ENCODE measurements around the gene LTF.

Gene LTF

GRCh38 chr3:46398186-46398955 is 66.3 kb downstream of the LTF start:
- Histone ChIP-seq H3K36me3 (ENCODE audit: control insufficient read depth, low read length) (no peaks in the 10 kb centered on the region), H3K79me2 (ENCODE audit: control insufficient read depth, low read length) (no peaks in the 10 kb centered on the region), H3K9me3 (ENCODE audit: control insufficient read depth, insufficient read depth, low read length) (no peaks in the 10 kb centered on the region), H3K4me1 (ENCODE audit: control insufficient read depth, low read length) (no peaks in the 10 kb centered on the region), H3K4me2 (ENCODE audit: low read length) (no peak overlapping the region), H3F3A (ENCODE audit: control insufficient read depth, insufficient read depth) (no peaks in the 10 kb centered on the region), H3K9me2 (replicated peaks; ENCODE audit: control insufficient read depth, low read length) (no peaks in the 10 kb centered on the region), H3K27ac (ENCODE audit: low read depth, low read length) (no peak overlapping the region), H4K20me1 (ENCODE audit: control insufficient read depth, insufficient read depth, low read depth, low read length) (no peaks in the 10 kb centered on the region), H3K27me3 (ENCODE audit: control insufficient read depth, low read length) (peaks cover 9% of the 10 kb centered on the region), H3K4me3 (ENCODE audit: low read length) (no peak overlapping the region)
- TF ChIP-seq EZH2phosphoT487 (IDR thresholded peaks at IDR 0.05; ENCODE audit: borderline replicate concordance, low read length) (no peak), CTCF (IDR thresholded peaks at IDR 0.05; ENCODE audit: low read depth, low read length, poor library complexity, severe bottlenecking) (no peak)

DNA sequence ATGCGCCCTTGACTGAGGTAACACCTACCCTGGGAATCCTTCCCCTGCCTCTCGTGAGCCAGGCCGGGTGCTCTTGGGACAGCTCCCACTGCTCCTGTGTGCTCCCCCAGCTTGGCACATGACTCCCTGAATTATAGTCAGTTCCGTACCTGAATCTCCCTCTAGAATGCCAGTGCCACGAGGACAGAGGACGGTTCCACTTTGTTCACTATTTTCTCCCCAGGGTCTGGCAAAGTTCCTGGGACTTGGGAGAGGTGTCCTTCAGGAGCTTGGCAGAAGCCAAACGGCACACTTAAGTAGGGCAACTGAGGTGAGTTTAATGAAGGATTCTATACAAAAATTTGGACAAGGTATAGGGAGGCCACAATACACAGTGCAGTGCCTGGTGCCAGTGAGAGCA is 67.6 kb downstream of the LTF start:
- H3K9me2 ChIP-seq (replicated peaks; ENCODE audit: control insufficient read depth, low read length): no peaks in the 10 kb centered on the region
- H3K9me3 ChIP-seq (ENCODE audit: control insufficient read depth, insufficient read depth, low read length): no peaks in the 10 kb centered on the region
- H3K27me3 ChIP-seq (ENCODE audit: control insufficient read depth, low read length): peaks cover 9% of the 10 kb centered on the region
- H3K27ac ChIP-seq (ENCODE audit: low read depth, low read length): no peak overlapping the region
- no peaks in the 10 kb centered on the region for H3K4me1 ChIP-seq (ENCODE audit: control insufficient read depth, low read length)
- H4K20me1 ChIP-seq (ENCODE audit: control insufficient read depth, insufficient read depth, low read depth, low read length): no peaks in the 10 kb centered on the region
- TF ChIP-seq CTCF (IDR thresholded peaks at IDR 0.05; ENCODE audit: low read depth, low read length, poor library complexity, severe bottlenecking) (no peak), EZH2phosphoT487 (IDR thresholded peaks at IDR 0.05; ENCODE audit: borderline replicate concordance, low read length) (no peak)
- H3K4me2 ChIP-seq (ENCODE audit: low read length): no peak overlapping the region
- H3K79me2 ChIP-seq (ENCODE audit: control insufficient read depth, low read length): no peaks in the 10 kb centered on the region
- H3K36me3 ChIP-seq (ENCODE audit: control insufficient read depth, low read length): no peaks in the 10 kb centered on the region
- no peak overlapping the region for H3K4me3 ChIP-seq (ENCODE audit: low read length)
- H3F3A ChIP-seq (ENCODE audit: control insufficient read depth, insufficient read depth): no peaks in the 10 kb centered on the region

DNA sequence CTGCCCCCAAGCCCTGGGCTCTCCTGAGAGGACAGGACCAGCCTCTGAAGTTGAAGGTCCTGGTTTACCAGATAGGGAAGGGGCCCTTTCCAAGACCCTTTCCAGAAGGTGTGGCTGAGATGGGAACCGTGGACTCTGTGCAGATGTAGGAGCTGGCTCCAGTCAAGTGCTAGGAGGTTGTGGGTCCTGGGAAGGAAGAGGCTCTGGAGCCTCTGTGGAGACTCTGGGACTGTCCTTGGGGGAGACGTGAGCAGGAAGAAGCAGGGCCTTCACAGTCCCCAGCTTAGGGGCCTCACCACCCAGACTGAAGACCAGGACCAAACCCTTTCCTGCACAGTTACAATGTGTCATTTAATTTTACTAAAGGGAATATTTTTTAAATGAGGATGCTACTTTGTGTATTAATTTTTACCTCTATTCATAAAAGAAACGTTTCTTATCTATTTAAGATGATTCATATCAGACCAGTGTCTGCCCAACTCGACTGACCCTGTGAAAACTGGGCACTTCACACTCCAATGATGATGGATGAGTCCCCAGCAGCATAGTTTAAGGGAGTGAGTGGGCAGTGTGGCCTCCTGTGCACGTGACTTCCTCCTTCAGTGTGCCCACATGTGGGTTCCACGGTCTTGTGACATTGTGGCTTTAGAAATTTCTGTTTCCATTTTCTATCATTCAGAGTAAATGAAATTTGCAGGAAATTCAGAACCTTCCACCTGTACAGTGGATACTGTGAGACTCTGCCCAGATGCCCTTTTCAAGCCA is 68.8 kb downstream of the LTF start:
- Histone ChIP-seq H3K4me2 (ENCODE audit: low read length) (no peak overlapping the region), H3K79me2 (ENCODE audit: control insufficient read depth, low read length) (no peaks in the 10 kb centered on the region), H3K9me2 (replicated peaks; ENCODE audit: control insufficient read depth, low read length) (no peaks in the 10 kb centered on the region), H3K27me3 (ENCODE audit: control insufficient read depth, low read length) (peaks cover 7% of the 10 kb centered on the region; the same call in 1 of the 2 replicates), H3K9me3 (ENCODE audit: control insufficient read depth, insufficient read depth, low read length) (no peaks in the 10 kb centered on the region), H4K20me1 (ENCODE audit: control insufficient read depth, insufficient read depth, low read depth, low read length) (no peaks in the 10 kb centered on the region), H3K4me1 (ENCODE audit: control insufficient read depth, low read length) (no peaks in the 10 kb centered on the region), H3K36me3 (ENCODE audit: control insufficient read depth, low read length) (no peaks in the 10 kb centered on the region), H3F3A (ENCODE audit: control insufficient read depth, insufficient read depth) (no peaks in the 10 kb centered on the region), H3K4me3 (ENCODE audit: low read length) (no peak overlapping the region), H3K27ac (ENCODE audit: low read depth, low read length) (no peak overlapping the region)
- TF ChIP-seq CTCF (IDR thresholded peaks at IDR 0.05; ENCODE audit: low read depth, low read length, poor library complexity, severe bottlenecking) (no peak), EZH2phosphoT487 (IDR thresholded peaks at IDR 0.05; ENCODE audit: borderline replicate concordance, low read length) (no peak)
